Lung (tissue), 12 donors: ENCODE measurements around the gene FARSA. TPM values are rescaled to one million over a fixed set of nuclear protein-coding genes. Genes with fewer than 3 reads are reported as not detected.

Source experiments
- ATAC-seq: fragments of 200-7000 bp; cut with Tn5 transposase; one replicate; pipeline ENCODE4 v1.9.1; 2020; ENCODE audit warnings: moderate number of reproducible peaks; ENCODE audit not compliant: insufficient read depth, low FRiP score
- DNase-seq, 3 donors: peaks; one replicate each; pipeline ENCODE4 v3.0.0-alpha.2; 2013 to 2017
- H3K27ac ChIP-seq, 2 donors: one replicate each; pipeline ENCODE4 v1.5.1; 2013; ENCODE audit warnings: mild to moderate bottlenecking in 2 of 2, moderate library complexity in 2 of 2, control low read depth in 1 of 2, inconsistent platforms in 1 of 2, low read depth in 1 of 2, low read length in 1 of 2
- H3K27me3 ChIP-seq, 3 donors: one replicate each; pipeline ENCODE4 v1.5.1; 2013; ENCODE audit warnings: low read length in 2 of 3; ENCODE audit not compliant: control insufficient read depth in 3 of 3, insufficient read depth in 3 of 3
- H3K36me3 ChIP-seq, 4 donors: one replicate each; pipeline ENCODE4 v1.5.1; 2013; ENCODE audit warnings: low read length in 4 of 4, mild to moderate bottlenecking in 1 of 4, moderate library complexity in 1 of 4; ENCODE audit not compliant: control insufficient read depth in 4 of 4, insufficient read depth in 4 of 4
- H3K4me1 ChIP-seq, 5 donors: one replicate each; pipeline ENCODE4 v1.5.1; 2013; ENCODE audit warnings: low read length in 5 of 5, mild to moderate bottlenecking in 2 of 5, moderate library complexity in 1 of 5; ENCODE audit not compliant: control insufficient read depth in 5 of 5, insufficient read depth in 5 of 5
- H3K4me3 ChIP-seq: one replicate; pipeline ENCODE4 v1.5.1; 2013; ENCODE audit warnings: mild to moderate bottlenecking, control low read depth, moderate library complexity
- H3K9ac ChIP-seq, 2 donors: one replicate each; pipeline ENCODE4 v1.5.1; 2013; ENCODE audit warnings: low read length in 2 of 2, control low read depth in 1 of 2; ENCODE audit not compliant: insufficient read depth in 1 of 2
- H3K9me3 ChIP-seq, 4 donors: one replicate each; pipeline ENCODE4 v1.5.1; 2013; ENCODE audit warnings: low read length in 3 of 4, mild to moderate bottlenecking in 1 of 4, moderate library complexity in 1 of 4; ENCODE audit not compliant: control insufficient read depth in 4 of 4, insufficient read depth in 3 of 4
- WGBS, 2 donors: extraction: QIAGEN DNeasy Blood & Tissue Kit; methylation state at CpG; one replicate each; pipeline ENCODE4 v1.1.7; 2013; 5-methylcytosine and 5-hydroxymethylcytosine counted together
- polyA plus RNA-seq, 2 donors: library from polyadenylated mRNA; stranded (reverse); fragments of 200-250 nt; gene quantifications; one replicate each; pipeline ENCODE4 v1.2.1, GENCODE V29; 2013
- total RNA-seq, 2 donors: library from RNA; depleted of rRNA in 1 of 2; stranded (reverse); fragments of >200 nt in 1 of 2; gene quantifications; one replicate each; pipeline ENCODE4 v1.2.1, GENCODE V29; 2014 to 2021
- TF ChIP-seq, protein P1 (sequence below): IDR thresholded peaks from 2 replicates; pipeline ENCODE4 v1.5.1; 2012; ENCODE audit warnings: mild to moderate bottlenecking; ENCODE audit errors: control extremely low read depth, extremely low read depth
- donor health status: control.
- donor health status: control.
- donor health status: Bipolar disorder and iron deficiency.
- donor health status: healthy.
- donor health status: DM: yes; HTN: yes; CAD: no.

Gene FARSA
- total and polyA plus RNA-seq, 4 donors, result 27.8 to 72.1 (median 52.8) TPM

DNA sequence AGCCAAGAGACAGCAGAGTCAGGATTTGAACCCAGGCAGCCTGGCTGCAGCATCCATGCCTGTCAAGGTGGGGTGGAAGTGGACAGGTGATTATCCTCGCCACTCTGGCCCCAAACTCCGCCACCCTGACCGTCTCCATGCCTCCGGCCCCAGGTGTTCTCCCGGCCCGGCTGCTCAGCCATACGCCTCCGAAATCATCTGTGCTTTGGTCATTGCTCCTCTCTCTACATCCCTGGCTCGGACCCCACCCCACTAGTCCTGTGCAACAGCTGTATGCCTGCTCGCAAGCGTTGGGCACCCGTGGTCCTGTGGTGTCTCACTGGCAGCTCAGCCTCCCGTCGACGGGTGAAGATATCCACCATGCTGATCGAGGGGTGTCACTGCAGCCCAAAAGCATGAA, 39.7 kb upstream of the FARSA start:
- H3K4me3 ChIP-seq, result no peak overlapping the region
- no peaks in the 10 kb centered on the region for H3K27me3 ChIP-seq
- ATAC-seq (no peak), DNase-seq (no peak)
- H3K4me1 ChIP-seq, result peaks cover 0 to 3% (median 0%) of the 10 kb centered on the region in 5 donors
- no peak overlapping the region for H3K27ac ChIP-seq
- 90 to 95% methylated on average over 16 of the region's 16 CpGs for WGBS, 2 donors
- H3K9me3 ChIP-seq, result no peaks in the 10 kb centered on the region
- no peaks in the 10 kb centered on the region for H3K36me3 ChIP-seq
- no peak overlapping the region for H3K9ac ChIP-seq
- TF ChIP-seq, protein P1, sequence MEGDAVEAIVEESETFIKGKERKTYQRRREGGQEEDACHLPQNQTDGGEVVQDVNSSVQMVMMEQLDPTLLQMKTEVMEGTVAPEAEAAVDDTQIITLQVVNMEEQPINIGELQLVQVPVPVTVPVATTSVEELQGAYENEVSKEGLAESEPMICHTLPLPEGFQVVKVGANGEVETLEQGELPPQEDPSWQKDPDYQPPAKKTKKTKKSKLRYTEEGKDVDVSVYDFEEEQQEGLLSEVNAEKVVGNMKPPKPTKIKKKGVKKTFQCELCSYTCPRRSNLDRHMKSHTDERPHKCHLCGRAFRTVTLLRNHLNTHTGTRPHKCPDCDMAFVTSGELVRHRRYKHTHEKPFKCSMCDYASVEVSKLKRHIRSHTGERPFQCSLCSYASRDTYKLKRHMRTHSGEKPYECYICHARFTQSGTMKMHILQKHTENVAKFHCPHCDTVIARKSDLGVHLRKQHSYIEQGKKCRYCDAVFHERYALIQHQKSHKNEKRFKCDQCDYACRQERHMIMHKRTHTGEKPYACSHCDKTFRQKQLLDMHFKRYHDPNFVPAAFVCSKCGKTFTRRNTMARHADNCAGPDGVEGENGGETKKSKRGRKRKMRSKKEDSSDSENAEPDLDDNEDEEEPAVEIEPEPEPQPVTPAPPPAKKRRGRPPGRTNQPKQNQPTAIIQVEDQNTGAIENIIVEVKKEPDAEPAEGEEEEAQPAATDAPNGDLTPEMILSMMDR, result no peak

DNA sequence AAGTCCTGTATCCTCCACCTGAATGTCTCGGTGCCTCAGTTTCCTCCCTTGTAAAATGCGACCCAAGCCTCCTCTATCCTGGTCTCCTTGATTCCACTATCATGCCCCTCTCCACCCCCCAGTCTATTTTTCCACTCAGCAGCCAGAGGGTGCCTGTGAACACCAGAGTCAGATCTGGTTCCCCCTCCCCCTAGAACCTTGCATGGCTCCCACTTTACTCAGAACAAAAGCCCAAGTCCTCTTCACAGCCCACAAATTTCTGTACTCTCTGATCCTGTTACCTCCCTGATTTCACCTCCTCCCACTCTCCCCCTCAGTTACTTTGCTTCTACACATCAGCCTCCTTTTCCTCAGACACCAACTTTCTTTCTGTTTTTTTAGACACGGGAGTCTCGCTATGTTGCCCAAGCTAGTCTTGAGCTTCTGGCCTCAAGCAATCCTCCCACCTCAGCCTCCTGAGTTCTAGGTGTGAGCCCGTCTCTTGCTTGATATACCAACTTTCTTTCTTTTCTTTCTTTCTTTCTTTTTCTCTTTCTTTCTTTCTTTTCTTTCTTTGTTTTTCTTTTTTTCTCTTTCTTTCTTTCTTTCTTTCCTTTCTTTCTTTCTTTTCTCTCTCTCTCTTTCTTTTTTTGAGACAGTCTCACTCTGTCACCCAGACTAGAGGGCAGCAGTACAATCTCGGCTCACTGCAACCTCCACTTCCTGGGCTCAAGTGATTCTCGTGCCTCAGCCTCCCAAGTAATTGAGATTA, 36.7 kb upstream of the FARSA start:
- peaks cover 0 to 4% (median under 1%) of the 10 kb centered on the region in 5 donors for H3K4me1 ChIP-seq
- DNase-seq, result no peak
- no peaks in the 10 kb centered on the region for H3K27me3 ChIP-seq
- no peak overlapping the region for H3K9ac ChIP-seq
- no peak overlapping the region for H3K4me3 ChIP-seq
- H3K9me3 ChIP-seq, result no peaks in the 10 kb centered on the region
- peak overlapping the region in 1 of 2 donors; percentile 60 for H3K27ac ChIP-seq
- no peaks in the 10 kb centered on the region for H3K36me3 ChIP-seq
- ATAC-seq, result no peak
- TF ChIP-seq, protein P1, result no peak
- 86 to 95% methylated on average over 7 of the region's 7 CpGs for WGBS, 2 donors

- Histone ChIP-seq H3K9me3 (no peaks in the 10 kb centered on the region), H3K27ac (peak within 1 kb of the TSS in 1 of 2 donors; percentile 60), H3K9ac (no peak within 1 kb of the TSS), H3K4me1 (peaks cover 0 to 8% (median 2%) of the 10 kb centered on the region in 5 donors), H3K36me3 (no peaks in the 10 kb centered on the region), H3K4me3 (no peak within 1 kb of the TSS), H3K27me3 (no peaks in the 10 kb centered on the region)
- DNase-seq (no peak), ATAC-seq (no peak)
- TF ChIP-seq, protein P1, result no peak
- WGBS, 2 donors, result 62 to 68% methylated on average over 14 of the region's 14 CpGs
Measured at GRCh38 chr19:12969292-12969988, 35.9 kb upstream of the FARSA start, which contains the start of gene DAND5. Gene DAND5, plus strand, starts transcription at chr19:12969576. Its CDS starts 85 bp downstream, at chr19:12969661.
